HG03378 (cell line): ENCODE measurements around the gene CRLF3.
"Not testable (repeated sequence)": the region's sequence is repeated elsewhere in the genome, so short reads cannot be mapped to it uniquely, and the experiment has no call there.

ENCODE experiments used
- ATAC-seq: cut with Tn5 transposase; IDR thresholded peaks from one replicate; pipeline ENCODE4 v1.9.1; 2021; ENCODE audit warnings: mild to moderate bottlenecking, moderate library complexity; ENCODE audit not compliant: unreplicated experiment

The CRLF3 gene

DNA sequence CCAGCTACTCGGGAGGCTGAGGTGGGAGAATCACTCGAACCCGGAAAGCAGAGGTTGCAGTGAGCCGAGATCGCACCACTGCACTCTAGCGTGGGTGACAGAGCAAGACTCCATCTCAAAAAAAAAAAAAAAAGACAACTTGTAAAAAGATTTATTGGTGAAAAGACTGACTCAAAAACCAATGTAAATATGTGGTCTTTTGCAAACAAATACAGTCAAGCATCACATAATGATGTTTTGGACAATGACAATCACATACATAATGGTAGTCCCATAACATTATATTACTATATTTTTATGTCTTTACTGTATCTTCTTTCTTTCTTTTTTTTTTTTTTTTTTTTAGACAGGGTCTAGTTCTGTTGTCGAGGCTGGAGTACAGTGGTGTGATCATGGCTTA lies 8.3 kb downstream of the CRLF3 start:
- no peak for ATAC-seq

DNA sequence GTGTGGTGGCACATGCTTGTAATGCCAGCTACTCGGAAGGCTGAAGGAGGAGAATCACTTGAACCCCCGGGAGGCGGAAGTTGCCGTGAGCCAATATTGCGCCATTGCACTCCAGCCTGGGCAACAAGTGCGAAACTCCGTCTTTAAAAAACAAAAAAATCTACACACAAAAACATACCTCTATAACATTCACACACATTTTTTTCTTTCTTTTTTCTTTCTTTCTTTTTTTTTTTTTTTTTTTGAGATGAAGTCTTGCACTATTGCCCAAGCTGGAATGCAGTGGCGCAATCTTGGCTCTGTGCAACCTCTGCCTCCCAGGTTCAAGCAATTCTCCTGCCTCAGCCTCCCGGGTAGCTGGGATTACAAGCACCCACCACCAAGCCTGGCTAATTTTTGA lies 9.6 kb downstream of the CRLF3 start:
- not testable (repeated sequence) for ATAC-seq

GRCh38 chr17:30814236-30814635 lies 10.3 kb downstream of the CRLF3 start:
- ATAC-seq: not testable (repeated sequence)

- no peak for ATAC-seq
These were observed 12.0 kb downstream of the CRLF3 start for GRCh38 chr17:30812218-30813177.

GRCh38 chr17:30809867-30810266 lies 14.6 kb downstream of the CRLF3 start:
- no peak for ATAC-seq

- ATAC-seq: peak; percentile 65
These were observed 15.7 kb downstream of the CRLF3 start for GRCh38 chr17:30808785-30809286.

DNA sequence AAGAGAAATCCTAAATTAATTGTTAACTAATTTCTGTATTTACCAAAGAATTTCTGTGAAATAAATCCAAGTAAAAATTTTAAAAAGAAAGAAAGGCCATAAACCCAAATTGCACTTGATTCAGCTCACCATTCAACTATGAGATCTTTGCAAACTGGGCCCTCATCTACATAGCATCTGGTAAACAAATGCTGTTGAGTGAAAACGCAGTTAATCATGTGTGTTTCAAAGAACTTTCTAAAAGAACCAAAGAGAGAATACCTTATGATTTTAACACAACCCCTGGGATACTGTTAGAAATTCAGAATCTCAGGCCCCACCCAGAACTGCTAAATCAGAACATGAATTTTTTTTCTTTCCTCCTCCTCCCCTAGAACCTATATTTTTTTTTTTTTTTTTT lies 16.6 kb downstream of the CRLF3 start:
- ATAC-seq: no peak

DNA sequence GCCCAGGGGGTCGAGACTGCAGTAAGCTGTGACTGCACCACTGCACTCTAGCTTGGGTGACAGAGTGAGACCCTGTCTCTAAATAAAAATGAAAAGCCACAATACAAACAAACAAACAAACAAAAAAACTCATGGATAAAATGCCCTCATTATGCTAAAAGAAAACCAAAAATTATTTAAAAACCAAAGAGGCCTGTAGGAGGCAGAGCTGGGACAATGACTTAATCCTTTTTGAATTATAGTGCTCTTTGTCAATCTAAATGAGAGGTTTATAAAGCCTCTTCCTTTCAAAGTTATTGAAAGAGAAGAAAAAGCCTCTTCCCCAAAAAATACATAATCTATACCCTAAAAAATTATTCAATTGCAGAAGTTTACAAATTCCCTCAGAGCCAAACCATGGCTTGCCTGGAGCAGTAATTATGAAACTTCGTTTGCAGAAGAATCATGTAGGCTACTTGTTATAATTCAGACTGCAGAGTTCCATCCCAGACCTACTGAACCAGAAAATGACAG lies 18.5 kb downstream of the CRLF3 start:
- ATAC-seq: no peak

- no peak for ATAC-seq
These were observed 22.8 kb downstream of the CRLF3 start for GRCh38 chr17:30801671-30802070.

- no peak for ATAC-seq
These were observed 28.5 kb downstream of the CRLF3 start for GRCh38 chr17:30796016-30796415.

DNA sequence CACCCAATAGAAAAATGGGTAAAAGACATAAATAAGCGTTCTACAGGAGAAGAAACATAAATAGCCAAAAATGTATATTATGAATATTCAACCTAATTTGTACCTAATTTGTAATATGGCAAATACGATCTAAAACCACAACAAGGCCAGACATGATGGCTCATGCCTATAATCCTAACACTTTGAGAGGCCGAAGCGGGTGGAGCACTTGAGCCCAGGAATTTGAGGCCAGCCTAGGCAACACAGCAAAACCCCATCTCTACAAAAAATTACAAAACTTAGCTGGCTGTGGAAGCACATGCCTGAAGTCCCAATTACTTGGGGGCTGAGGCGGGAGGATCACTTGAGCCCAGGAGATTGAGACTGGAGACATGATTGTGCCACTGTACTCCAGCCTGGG lies 30.1 kb downstream of the CRLF3 start:
- no peak for ATAC-seq

- no peak for ATAC-seq
These were observed 31.1 kb downstream of the CRLF3 start for GRCh38 chr17:30793282-30793977.

DNA sequence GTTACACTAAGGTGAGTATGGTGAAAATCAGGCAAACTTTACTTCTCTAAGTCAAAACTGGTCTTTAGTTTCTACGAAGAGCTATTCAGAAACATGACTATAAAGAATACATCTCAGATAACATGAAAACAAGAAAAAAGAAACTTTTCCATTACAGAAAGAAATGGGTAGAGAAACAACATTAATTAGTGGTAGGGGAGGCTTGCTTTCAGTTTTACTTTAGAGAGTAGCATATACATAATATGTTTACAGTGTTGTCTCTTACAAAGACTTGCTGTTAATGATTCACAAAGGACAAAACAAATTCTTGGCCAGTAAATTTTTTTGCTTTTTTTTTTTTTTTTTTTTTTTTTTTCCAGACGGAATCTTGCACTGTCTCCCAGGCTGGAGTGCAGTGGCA lies 34.2 kb downstream of the CRLF3 start:
- no peak for ATAC-seq

DNA sequence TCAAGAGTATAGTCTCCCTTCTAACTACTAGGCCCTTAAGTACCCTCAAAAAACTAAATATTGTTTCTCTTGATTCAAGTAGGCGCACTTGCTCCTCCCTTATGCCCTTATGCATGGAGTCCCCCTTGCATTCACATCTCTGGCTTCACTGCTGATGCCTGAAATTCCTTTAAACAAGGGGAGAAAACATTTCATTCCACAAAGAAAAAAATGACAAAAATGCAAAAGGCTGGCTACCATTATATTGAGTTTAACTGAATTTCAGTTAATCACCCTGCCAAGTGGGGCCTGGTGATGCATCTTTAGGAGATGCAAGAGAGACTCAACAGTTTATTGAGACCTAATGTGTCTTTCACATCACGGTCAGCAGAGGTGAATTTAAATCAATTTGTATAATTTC lies 35.6 kb downstream of the CRLF3 start:
- ATAC-seq: no peak

DNA sequence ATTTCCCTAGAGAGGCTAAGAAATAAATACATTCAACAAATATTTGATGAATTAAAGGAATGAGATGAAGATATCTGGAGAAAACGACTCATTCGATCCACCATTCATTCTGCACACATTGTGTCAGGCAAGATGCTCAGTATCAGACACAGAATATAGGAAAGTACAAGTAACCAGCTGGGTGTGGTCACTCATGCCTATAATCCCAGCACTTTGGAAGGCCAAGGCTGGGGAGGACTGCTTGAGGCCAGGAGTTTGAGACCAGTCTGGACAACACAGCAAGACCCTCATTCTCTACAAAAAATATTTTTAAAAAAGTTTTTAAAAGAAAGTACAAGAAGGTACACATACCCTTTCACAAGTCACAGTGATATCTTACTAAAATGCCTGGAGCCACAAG lies 42.3 kb downstream of the CRLF3 start:
- ATAC-seq: no peak

DNA sequence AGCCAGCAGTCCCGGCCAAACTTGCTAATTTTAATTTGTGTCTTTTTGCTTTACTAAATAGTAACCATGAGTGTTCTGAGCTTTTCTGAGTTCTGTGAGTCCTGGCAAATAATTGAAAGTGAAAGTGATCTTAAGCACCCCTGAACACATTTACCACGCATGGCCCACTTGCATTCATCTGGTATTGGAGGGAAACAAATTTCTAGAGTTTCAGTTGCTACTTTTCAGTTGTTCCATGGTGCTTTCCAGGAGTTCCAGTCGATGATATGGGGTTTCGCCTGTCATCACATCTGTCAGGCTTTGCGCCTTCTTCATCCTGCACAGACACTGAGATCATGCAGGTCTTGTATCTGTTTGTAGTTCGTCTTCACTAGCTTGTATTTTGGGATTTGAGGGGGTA lies 44.1 kb downstream of the CRLF3 start:
- ATAC-seq: no peak

DNA sequence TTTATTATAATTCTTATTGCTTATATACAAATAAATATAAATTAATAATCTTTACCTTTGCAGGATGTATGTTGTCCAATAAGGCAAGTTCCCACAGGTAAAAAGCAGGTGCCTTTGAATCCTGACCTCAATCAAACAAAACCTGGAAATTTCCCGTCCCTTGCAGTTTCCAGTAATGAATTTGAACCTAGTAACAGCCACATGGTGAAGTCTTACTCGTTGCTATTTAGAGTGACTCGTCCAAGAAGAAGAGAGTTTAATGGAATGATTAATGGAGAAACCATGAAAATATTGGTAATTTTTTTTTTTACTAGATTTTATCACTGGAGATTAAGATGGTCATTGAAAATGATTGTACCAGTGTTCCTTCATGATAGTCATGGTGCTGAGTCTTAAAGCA lies 55.7 kb downstream of the CRLF3 start:
- ATAC-seq: not testable (repeated sequence)

GRCh38 chr17:30767641-30768404 lies 56.7 kb downstream of the CRLF3 start:
- not testable (repeated sequence) for ATAC-seq

DNA sequence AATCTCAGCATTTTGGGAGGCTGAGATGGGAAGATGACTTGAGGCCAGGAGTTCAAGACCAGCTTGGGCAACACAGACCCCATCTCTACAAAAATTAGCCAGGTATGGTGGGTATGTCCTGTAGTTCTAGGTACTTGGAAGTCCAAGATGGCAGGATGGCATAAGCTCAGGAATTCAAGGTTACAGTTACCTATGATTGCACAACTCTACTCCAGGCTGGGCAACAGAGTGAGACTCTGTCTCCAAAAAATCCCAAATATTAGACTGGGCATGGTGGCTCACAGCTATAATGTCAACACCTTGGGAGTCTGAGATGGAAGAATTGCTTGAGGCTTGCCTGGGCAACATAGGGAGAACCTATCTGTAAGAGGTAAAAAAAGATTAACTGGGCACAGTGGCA lies 63.4 kb downstream of the CRLF3 start:
- no peak for ATAC-seq

DNA sequence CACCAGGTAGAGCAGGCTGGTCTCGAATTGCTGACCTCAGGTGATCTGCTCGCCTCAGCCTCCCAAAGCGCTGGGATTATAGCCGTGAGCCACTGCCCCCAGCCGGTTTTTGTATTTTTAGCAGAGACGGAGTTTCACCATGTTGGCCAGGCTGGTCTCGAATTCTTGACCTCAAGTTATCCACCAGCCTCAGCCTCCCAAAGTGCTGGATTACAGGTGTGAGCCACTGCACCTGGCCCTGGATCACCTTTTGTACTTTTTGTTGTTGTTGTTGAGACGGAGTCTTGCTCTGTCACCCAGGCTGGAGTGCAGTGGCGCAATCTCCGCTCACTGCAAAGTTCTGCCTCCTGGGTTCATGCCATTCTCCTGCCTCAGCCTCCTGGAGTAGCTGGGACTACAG lies 71.2 kb downstream of the CRLF3 start:
- ATAC-seq: not testable (repeated sequence)

DNA sequence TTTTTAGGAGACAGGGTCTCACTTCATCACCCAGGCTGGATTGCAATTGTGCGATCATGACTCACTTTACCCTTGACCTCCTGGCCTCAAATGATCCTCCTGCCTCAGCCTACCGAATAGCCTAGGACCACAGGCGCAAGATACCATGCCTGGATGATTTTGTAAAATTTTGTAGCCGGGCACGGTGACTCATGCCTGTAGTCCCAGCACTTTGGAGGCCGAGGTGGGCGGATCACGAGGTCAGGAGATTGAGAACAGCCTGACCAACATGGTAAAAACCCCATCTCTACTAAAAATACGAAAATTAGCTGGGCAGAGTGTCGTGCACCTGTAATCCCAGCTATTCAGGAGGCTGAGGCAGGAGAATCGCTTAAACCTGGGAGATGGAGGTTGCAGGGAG lies 73.5 kb downstream of the CRLF3 start:
- ATAC-seq: not testable (repeated sequence)
